Posterior vena cava (tissue), 2 donors: ENCODE measurements around the gene LRRC8A. TPM values are rescaled to one million over a fixed set of nuclear protein-coding genes. Genes with fewer than 3 reads are reported as not detected.
"Not testable (repeated sequence)": the region's sequence is repeated elsewhere in the genome, so short reads cannot be mapped to it uniquely, and the experiment has no call there.

Source experiments
- DNase-seq: peaks from one replicate; pipeline ENCODE4 v3.0.0-alpha.2; 2020; ENCODE audit warnings: low spot score
- intact Hi-C, 2 donors: fragments of 100-400 bp; cut with DNase I; formaldehyde crosslinking; loops; one replicate each; pipeline versions ENCODE4 v1.14.1 to v1.14.2; 2022 to 2023
- total RNA-seq, 2 donors: library from RNA; stranded (reverse); fragmentation: NEBNext Ultra II Directional; extraction: Animal tissue kit (Norgen Biotek cat#: 25700); gene quantifications; one replicate each; pipeline ENCODE4 v1.2.1, GENCODE V29; 2021
- donor health status: DM: yes; HTN: yes; CAD: no.
- donor health status: DM: yes; HTN: yes; CAD: no.

LRRC8A gene
- total RNA-seq, 2 donors from 2014 or later: 49.1 to 58.3 TPM

GRCh38 chr9:128861501-128861900, 20.4 kb upstream of the LRRC8A start:
- intact Hi-C loops: loop anchor here in 1 of 2 donors (5.0 kb wide), 1 partner anchor 66 kb away; no protein-coding TSS in a partner anchor
- no peak for DNase-seq

GRCh38 chr9:128862401-128862851, 19.5 kb upstream of the LRRC8A start:
- no peak for DNase-seq
- intact Hi-C loops: loop anchor here (2.0 to 5.0 kb wide), 2 partner anchors 64 to 65 kb away; no protein-coding TSS in a partner anchor

DNA sequence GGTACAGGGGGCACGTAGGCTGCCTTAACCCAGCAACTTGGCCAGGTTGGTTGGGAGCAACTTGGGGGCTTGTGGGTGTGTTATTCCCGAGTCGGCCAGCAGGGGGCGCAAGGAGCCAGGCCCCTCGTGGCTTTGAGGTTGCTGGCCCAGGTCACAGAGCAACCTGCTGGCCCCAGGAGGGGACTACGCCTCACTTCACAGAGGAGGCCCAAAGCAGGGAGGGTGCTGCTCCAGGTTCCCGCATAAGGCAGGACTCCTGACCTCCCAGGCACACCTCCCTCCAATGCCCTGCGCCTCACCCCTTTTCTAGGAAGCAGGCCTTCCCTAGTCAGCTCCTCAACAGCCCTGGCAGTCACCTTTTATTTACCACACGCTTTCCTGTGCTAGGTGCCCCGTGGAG, 18.3 kb upstream of the LRRC8A start:
- peak; percentile 92 for DNase-seq
- intact Hi-C loops: loop anchor here (2.0 to 5.0 kb wide), 2 partner anchors 63 to 64 kb away; no protein-coding TSS in a partner anchor

GRCh38 chr9:128870128-128870940, 11.6 kb upstream of the LRRC8A start:
- intact Hi-C loops: no loop called here
- no peak for DNase-seq

GRCh38 chr9:128870941-128871265, 11.0 kb upstream of the LRRC8A start:
- intact Hi-C loops, DNase-seq: not testable (repeated sequence)

DNA sequence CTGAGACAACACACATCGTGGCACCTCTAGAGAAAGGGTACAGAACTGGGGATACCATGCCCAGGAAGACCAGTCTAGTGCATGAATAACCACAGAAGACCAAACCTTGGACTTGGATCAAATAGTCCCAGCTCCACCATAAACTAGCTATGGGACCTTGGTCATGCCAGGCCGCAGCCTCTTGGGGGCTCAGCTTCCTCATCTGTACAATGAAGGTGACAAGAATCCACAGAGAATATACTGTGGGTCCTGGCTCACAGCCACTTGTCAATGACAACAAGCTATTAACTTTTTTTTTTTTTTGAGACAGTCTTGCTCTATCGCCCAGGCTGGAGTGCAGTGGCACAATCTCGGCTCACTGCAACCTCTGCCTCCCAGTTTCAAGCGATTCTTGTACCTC, 4.1 kb upstream of the LRRC8A start:
- no peak for DNase-seq
- intact Hi-C loops: no loop called here

- intact Hi-C loops: loop anchor here in 1 of 2 donors (2.0 kb wide), 1 partner anchor 40 kb away; no protein-coding TSS in a partner anchor
- DNase-seq: no peak
These were observed 1.0 kb downstream of the LRRC8A start for GRCh38 chr9:128882677-128883603.

DNA sequence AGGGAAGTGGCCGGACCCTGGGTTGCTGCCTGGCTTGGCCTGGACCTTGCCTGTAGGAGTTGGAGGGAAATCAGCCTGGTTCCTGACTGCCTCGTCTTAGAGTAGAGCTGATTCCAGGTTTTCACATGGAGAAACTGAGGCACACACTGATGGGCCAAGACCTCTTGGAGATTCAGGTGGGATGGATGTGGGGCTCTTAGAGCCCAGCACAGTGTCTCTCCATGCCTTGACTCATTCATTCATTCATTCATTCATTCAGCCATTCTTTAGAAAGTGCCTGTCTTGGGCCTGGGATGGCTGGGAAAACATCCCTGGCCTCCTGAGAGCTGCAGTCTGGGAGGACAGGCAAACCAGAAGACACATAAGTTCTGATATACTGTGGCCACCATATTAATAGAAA, 2.2 kb downstream of the LRRC8A start:
- DNase-seq: no peak
- intact Hi-C loops: no loop called here

GRCh38 chr9:128885376-128885775, 3.4 kb downstream of the LRRC8A start:
- DNase-seq: no peak
- intact Hi-C loops: no loop called here

DNA sequence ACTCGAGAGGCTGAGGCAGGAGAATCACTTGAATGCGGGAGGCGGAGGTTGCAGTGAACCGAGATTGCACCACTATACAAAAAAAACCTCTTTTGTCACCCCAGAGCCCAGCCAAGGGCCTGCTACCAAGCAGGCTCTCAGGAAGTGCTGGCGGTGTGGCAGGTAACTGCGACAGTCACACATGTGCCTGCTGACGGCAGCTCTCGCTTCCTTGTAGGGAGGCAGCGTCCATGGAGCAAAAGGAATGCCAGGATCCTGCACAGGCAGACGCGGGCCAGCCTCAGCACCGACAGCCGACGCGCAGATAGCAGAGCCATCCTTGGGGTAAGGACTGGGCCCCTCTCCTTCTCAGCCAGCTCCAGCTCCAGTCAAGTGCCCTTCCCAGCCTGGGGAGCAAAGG, 3.9 kb downstream of the LRRC8A start:
- DNase-seq: no peak
- intact Hi-C loops: no loop called here

- intact Hi-C loops: no loop called here
These were observed 4.4 kb downstream of the LRRC8A start for GRCh38 chr9:128886211-128886891.

DNA sequence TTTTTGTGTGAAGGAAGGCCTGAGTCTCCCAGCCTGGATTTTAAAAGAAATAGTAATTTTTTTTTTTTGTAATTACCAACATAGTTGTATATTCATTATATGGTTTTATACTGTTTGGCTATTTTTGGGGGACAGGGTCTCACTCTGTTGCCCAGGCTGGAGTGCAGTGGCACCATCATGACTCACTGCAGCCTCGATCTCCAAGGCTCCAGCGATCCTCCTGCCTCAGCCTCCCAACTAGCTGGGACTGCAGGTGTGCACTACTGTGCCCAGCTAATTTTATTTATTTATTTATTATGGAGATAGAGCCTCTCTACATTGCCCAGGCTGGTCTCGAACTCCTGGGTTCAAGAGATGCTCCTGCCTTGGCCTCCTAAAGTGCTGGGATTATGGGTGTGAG, 5.1 kb downstream of the LRRC8A start:
- no peak for DNase-seq
- intact Hi-C loops: no loop called here

More at GRCh38 chr9:128886211-128886891, 4.4 kb downstream of the LRRC8A start:
- no peak for DNase-seq

- DNase-seq: no peak
These were observed 6.0 kb downstream of the LRRC8A start for GRCh38 chr9:128887914-128888350.

GRCh38 chr9:128891321-128892220, 9.6 kb downstream of the LRRC8A start:
- intact Hi-C loops: no loop called here
- DNase-seq: no peak

More at GRCh38 chr9:128887914-128888350, 6.0 kb downstream of the LRRC8A start:
- intact Hi-C loops: no loop called here

GRCh38 chr9:128892221-128892921, 10.4 kb downstream of the LRRC8A start:
- DNase-seq: peak; percentile 96
- intact Hi-C loops: no loop called here

GRCh38 chr9:128893354-128893753, 11.4 kb downstream of the LRRC8A start:
- intact Hi-C loops: no loop called here
- no peak for DNase-seq

- intact Hi-C loops: no loop called here
- no peak for DNase-seq
These were observed 12.8 kb downstream of the LRRC8A start for GRCh38 chr9:128894764-128895163.

- DNase-seq: no peak
- intact Hi-C loops: no loop called here
These were observed 13.6 kb downstream of the LRRC8A start for GRCh38 chr9:128895556-128895955.
